Osteocyte (in vitro differentiated cells): ENCODE measurements around the gene RCL1. TPM values are rescaled to one million over a fixed set of nuclear protein-coding genes. Genes with fewer than 3 reads are reported as not detected.
A peak's percentile ranks its signal among the peaks of the same experiment; 100 is the strongest.

Experiments used
- DNase-seq: peaks from one replicate; pipeline ENCODE4 v3.0.0; 2021; ENCODE audit warnings: mixed read lengths; ENCODE audit not compliant: unreplicated experiment; ENCODE audit errors: extremely low spot score
- H3K27ac Mint-ChIP-seq: one replicate; pipeline ENCODE4 v1.8.0; 2021; ENCODE audit warnings: mild to moderate bottlenecking, mixed read lengths; ENCODE audit not compliant: unreplicated experiment
- H3K27me3 Mint-ChIP-seq: one replicate; pipeline ENCODE4 v1.8.0; 2021; ENCODE audit warnings: mixed read lengths; ENCODE audit not compliant: unreplicated experiment
- H3K36me3 Mint-ChIP-seq: one replicate; pipeline ENCODE4 v1.8.0; 2021; ENCODE audit warnings: mixed read lengths; ENCODE audit not compliant: unreplicated experiment
- H3K4me1 Mint-ChIP-seq: one replicate; pipeline ENCODE4 v1.8.0; 2021; ENCODE audit warnings: mixed read lengths; ENCODE audit not compliant: unreplicated experiment
- H3K4me3 Mint-ChIP-seq: one replicate; pipeline ENCODE4 v1.8.0; 2021; ENCODE audit warnings: mild to moderate bottlenecking, moderate library complexity, mixed read lengths; ENCODE audit not compliant: unreplicated experiment
- H3K9me3 Mint-ChIP-seq: one replicate; pipeline ENCODE4 v1.8.0; 2021; ENCODE audit warnings: mixed read lengths; ENCODE audit not compliant: unreplicated experiment
- CTCF ChIP-seq: fragments of 200-600 bp; sonication (generic); IDR thresholded peaks from 2 replicates; pipeline ENCODE4 v1.5.0; 2021; ENCODE audit warnings: antibody characterized with exemption, mild to moderate bottlenecking, moderate library complexity
- total RNA-seq: library from RNA; stranded (reverse); gene quantifications from 2 replicates; pipeline ENCODE4 v1.2.1, GENCODE V29; 2021

The RCL1 gene
- total RNA-seq, 1 donor from 2014 or later, result 13.4 TPM

GRCh38 chr9:4842213-4842612 lies 49.5 kb downstream of the RCL1 start:
- no peak overlapping the region for H3K27ac Mint-ChIP-seq
- no peaks in the 10 kb centered on the region for H3K9me3 Mint-ChIP-seq

GRCh38 chr9:4842734-4843133 lies 50.0 kb downstream of the RCL1 start:
- no peaks in the 10 kb centered on the region for H3K9me3 Mint-ChIP-seq
- H3K4me1 Mint-ChIP-seq, result peaks cover 30% of the 10 kb centered on the region
- no peak for TF ChIP-seq CTCF
- peaks cover 24% of the 10 kb centered on the region for H3K36me3 Mint-ChIP-seq
- no peak for DNase-seq
- H3K27ac Mint-ChIP-seq, result no peak overlapping the region
- no peaks in the 10 kb centered on the region for H3K27me3 Mint-ChIP-seq
- H3K4me3 Mint-ChIP-seq, result no peak overlapping the region

More at GRCh38 chr9:4842213-4842612, 49.5 kb downstream of the RCL1 start:
- peaks cover 36% of the 10 kb centered on the region for H3K4me1 Mint-ChIP-seq
- no peak overlapping the region for H3K4me3 Mint-ChIP-seq
- no peak for TF ChIP-seq CTCF
- no peaks in the 10 kb centered on the region for H3K27me3 Mint-ChIP-seq
- DNase-seq, result no peak
- peaks cover 24% of the 10 kb centered on the region for H3K36me3 Mint-ChIP-seq

GRCh38 chr9:4844056-4844838 lies 51.5 kb downstream of the RCL1 start:
- Mint-ChIP-seq H3K4me1 (peaks cover 15% of the 10 kb centered on the region), H3K36me3 (peaks cover 24% of the 10 kb centered on the region), H3K27me3 (no peaks in the 10 kb centered on the region), H3K4me3 (no peak overlapping the region), H3K9me3 (no peaks in the 10 kb centered on the region), H3K27ac (no peak overlapping the region)
- TF ChIP-seq CTCF, result no peak
- no peak for DNase-seq

GRCh38 chr9:4849369-4849768 lies 56.6 kb downstream of the RCL1 start:
- Mint-ChIP-seq H3K27ac (no peak overlapping the region), H3K9me3 (no peaks in the 10 kb centered on the region), H3K36me3 (peaks cover 24% of the 10 kb centered on the region), H3K4me1 (peaks cover 25% of the 10 kb centered on the region), H3K27me3 (no peaks in the 10 kb centered on the region), H3K4me3 (no peak overlapping the region)
- TF ChIP-seq CTCF, result no peak
- no peak for DNase-seq

GRCh38 chr9:4850603-4851310 lies 58.0 kb downstream of the RCL1 start:
- TF ChIP-seq CTCF, result no peak
- H3K4me3 Mint-ChIP-seq, result no peak overlapping the region
- peak overlapping the region; percentile 79 for H3K27ac Mint-ChIP-seq
- H3K9me3 Mint-ChIP-seq, result no peaks in the 10 kb centered on the region
- peaks cover 34% of the 10 kb centered on the region for H3K4me1 Mint-ChIP-seq
- H3K36me3 Mint-ChIP-seq, result peaks cover 13% of the 10 kb centered on the region
- no peak for DNase-seq
- H3K27me3 Mint-ChIP-seq, result no peaks in the 10 kb centered on the region
